ENCODE results near the gene EIF5. TPM values are rescaled to one million over a fixed set of nuclear protein-coding genes. Genes with fewer than 3 reads are reported as not detected.

Gene EIF5
- total RNA-seq, 6 experiments from 2014 or later: 186 to 357 (median 215) TPM

DNA sequence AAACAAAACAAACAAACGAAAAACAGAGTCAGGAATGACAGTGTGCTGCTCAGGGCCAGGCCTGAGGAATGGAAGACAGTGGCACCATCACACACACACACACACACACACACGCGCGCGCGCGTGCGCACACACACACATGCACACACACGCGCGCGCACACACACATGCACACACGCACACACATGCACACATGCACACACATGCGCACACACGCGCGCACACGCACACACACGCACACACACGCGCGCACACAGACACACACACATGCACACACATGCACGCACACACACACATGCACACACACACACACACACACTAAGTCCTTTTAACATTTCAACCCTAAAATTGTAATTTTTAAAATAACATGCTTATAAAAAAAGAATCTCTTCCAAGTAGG lies 38.0 kb downstream of the EIF5 start:
- intact Hi-C loops (cut with DNase I): no loop called here
- ATAC-seq (no peak), DNase-seq (no peak)
- Histone ChIP-seq H3K9me3 (no peaks in the 10 kb centered on the region), H3K27ac (no peak overlapping the region), H3K4me1 (no peaks in the 10 kb centered on the region), H3K27me3 (no peaks in the 10 kb centered on the region), H3K36me3 (no peaks in the 10 kb centered on the region), H3K4me3 (no peak overlapping the region)
- TF ChIP-seq CTCF (IDR thresholded peaks at IDR 0.05) (no peak), POLR2A (IDR thresholded peaks at IDR 0.05) (no peak)
- 69% methylated on average over 5 of the region's 23 CpGs for WGBS (ENCODE audit: insufficient coverage, low coverage, low lambda C conversion rate, missing lambda C conversion rate)

DNA sequence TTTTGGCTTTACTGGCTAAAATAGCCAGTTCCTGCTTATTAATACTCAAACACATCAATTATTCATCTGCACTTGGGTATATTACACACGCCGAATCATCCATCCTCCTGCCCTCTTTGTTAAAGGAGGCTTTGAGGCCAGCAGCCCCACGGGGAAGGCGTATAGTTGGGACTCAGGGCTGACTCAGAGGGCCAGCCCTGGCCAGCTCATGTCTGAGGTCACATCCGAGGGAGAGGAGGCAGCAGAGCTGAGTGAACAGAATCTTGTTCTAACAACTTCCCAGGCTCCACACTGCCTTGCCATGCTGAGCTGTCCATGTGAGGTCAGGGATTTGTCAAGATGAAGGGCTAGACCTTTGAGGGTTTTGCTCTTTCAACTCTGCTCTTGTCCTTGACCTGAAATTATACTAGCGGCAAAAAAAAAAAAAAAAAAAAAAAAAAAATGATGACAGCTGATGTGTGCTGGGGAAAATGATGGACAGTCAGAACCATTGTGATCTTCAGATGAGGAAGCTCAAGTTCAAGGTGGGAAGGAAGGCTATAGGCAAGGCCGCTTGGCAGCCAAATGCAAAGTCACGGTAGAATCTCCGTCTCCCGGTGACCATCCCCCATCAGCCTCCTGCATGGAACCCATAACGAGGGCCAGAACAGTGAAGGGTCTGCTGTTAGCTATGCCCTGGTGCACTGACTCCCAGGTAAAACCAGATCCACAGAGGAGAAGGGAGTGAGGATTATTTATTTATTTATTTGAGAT lies 38.7 kb downstream of the EIF5 start:
- Histone ChIP-seq H3K27ac (no peak overlapping the region), H3K9me3 (no peaks in the 10 kb centered on the region), H3K36me3 (no peaks in the 10 kb centered on the region), H3K4me1 (no peaks in the 10 kb centered on the region), H3K4me3 (no peak overlapping the region), H3K27me3 (no peaks in the 10 kb centered on the region)
- TF ChIP-seq CTCF (IDR thresholded peaks at IDR 0.05): no peak
- TF ChIP-seq POLR2A (IDR thresholded peaks at IDR 0.05): no peak
- 61% methylated on average over 3 of the region's 11 CpGs for WGBS (ENCODE audit: insufficient coverage, low coverage, low lambda C conversion rate, missing lambda C conversion rate)
- intact Hi-C loops (cut with DNase I): no loop called here
- ATAC-seq (peak in 1 of 4 donors; percentile 47), DNase-seq (peak in 1 of 3 donors; percentile 33)

DNA sequence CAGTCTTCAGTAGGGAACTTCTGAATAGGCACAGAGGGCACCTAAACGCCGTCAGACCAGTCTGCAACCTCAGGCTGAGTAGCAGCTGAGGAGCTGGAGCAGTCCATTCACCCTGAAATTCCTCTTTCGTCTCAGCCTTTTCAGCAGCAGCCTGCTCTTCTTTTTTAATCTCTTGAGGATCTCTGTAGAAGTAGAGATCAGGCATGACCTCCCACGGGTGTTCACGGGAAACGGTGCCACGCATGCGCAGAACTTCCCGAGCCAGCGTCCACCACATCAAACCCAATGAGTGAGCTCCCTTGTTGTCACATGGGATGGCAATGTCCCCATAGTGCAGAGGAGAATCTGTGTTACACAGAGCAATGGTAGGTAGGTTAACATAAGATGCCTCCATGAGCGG lies 40.1 kb downstream of the EIF5 start:
- H3K27me3 ChIP-seq: no peaks in the 10 kb centered on the region
- WGBS (ENCODE audit: insufficient coverage, low coverage, low lambda C conversion rate, missing lambda C conversion rate): 81% methylated on average over 5 of the region's 11 CpGs
- no peak for TF ChIP-seq POLR2A (IDR thresholded peaks at IDR 0.05)
- TF ChIP-seq CTCF (IDR thresholded peaks at IDR 0.05): no peak
- H3K36me3 ChIP-seq: no peaks in the 10 kb centered on the region
- H3K4me1 ChIP-seq: no peaks in the 10 kb centered on the region
- intact Hi-C loops (cut with DNase I): no loop called here
- no peaks in the 10 kb centered on the region for H3K9me3 ChIP-seq
- no peak for ATAC-seq
- H3K27ac ChIP-seq: no peak overlapping the region
- no peak for DNase-seq
- no peak overlapping the region for H3K4me3 ChIP-seq

- no peaks in the 10 kb centered on the region for H3K4me1 ChIP-seq
- 100% methylated on average over 1 of the region's 2 CpGs for WGBS (ENCODE audit: insufficient coverage, low coverage, low lambda C conversion rate, missing lambda C conversion rate)
- H3K4me3 ChIP-seq: no peak overlapping the region
- DNase-seq (no peak), ATAC-seq (no peak)
- H3K27me3 ChIP-seq: no peaks in the 10 kb centered on the region
- no peaks in the 10 kb centered on the region for H3K9me3 ChIP-seq
- TF ChIP-seq CTCF (IDR thresholded peaks at IDR 0.05): no peak
- no peak for TF ChIP-seq POLR2A (IDR thresholded peaks at IDR 0.05)
- no peaks in the 10 kb centered on the region for H3K36me3 ChIP-seq
- H3K27ac ChIP-seq: no peak overlapping the region
- intact Hi-C loops (cut with DNase I): no loop called here
Measured at GRCh38 chr14:103377522-103378037, 43.5 kb downstream of the EIF5 start.

Measured in right lobe of liver (tissue), 6 donors.